Endometrium (tissue), 2 donors: ENCODE results near the gene MPHOSPH9.

Source experiments
- FAIRE-seq: peaks from 2 replicates; lab custom pipeline; 2012; peaks lifted over from hg19 to GRCh38; lab: Jason Lieb, UNC
- donor health status: control.
- donor health status: control.

The MPHOSPH9 gene

GRCh38 chr12:123148655-123149054, 84.3 kb downstream of the MPHOSPH9 start:
- FAIRE-seq, result no peak

- no peak for FAIRE-seq
Measured at GRCh38 chr12:123148223-123148622, 84.7 kb downstream of the MPHOSPH9 start.

GRCh38 chr12:123145211-123145610, 87.7 kb downstream of the MPHOSPH9 start:
- FAIRE-seq, result no peak

- no peak for FAIRE-seq
Measured at GRCh38 chr12:123143736-123144461, 89.0 kb downstream of the MPHOSPH9 start.

- FAIRE-seq, result no peak
Measured at GRCh38 chr12:123142921-123143735, 89.8 kb downstream of the MPHOSPH9 start.

- FAIRE-seq, result no peak
Measured at GRCh38 chr12:123142518-123142840, 90.5 kb downstream of the MPHOSPH9 start.

GRCh38 chr12:123141615-123142517, 91.1 kb downstream of the MPHOSPH9 start:
- FAIRE-seq, result no peak

- no peak for FAIRE-seq
Measured at GRCh38 chr12:123140676-123141614, 92.0 kb downstream of the MPHOSPH9 start.

- FAIRE-seq, result no peak
Measured at GRCh38 chr12:123139926-123140675, 92.8 kb downstream of the MPHOSPH9 start.

GRCh38 chr12:123135688-123136087, 97.3 kb downstream of the MPHOSPH9 start:
- no peak for FAIRE-seq

- FAIRE-seq, result no peak
Measured at GRCh38 chr12:123134826-123135225, 98.1 kb downstream of the MPHOSPH9 start.

GRCh38 chr12:123134271-123134671, 98.7 kb downstream of the MPHOSPH9 start:
- no peak for FAIRE-seq

- FAIRE-seq, result no peak
Measured at GRCh38 chr12:123133701-123134100, 99.2 kb downstream of the MPHOSPH9 start.

- no peak for FAIRE-seq
Measured at GRCh38 chr12:123132951-123133619, 99.9 kb downstream of the MPHOSPH9 start.

- FAIRE-seq, result no peak
Measured at GRCh38 chr12:123131879-123132402, 101.0 kb downstream of the MPHOSPH9 start.

- no peak for FAIRE-seq
Measured at GRCh38 chr12:123131291-123131832, 101.6 kb downstream of the MPHOSPH9 start.

GRCh38 chr12:123129621-123130020, 103.3 kb downstream of the MPHOSPH9 start:
- FAIRE-seq, result no peak

GRCh38 chr12:123127182-123127495, 105.8 kb downstream of the MPHOSPH9 start:
- no peak for FAIRE-seq

GRCh38 chr12:123126294-123127181, 106.4 kb downstream of the MPHOSPH9 start:
- no peak for FAIRE-seq
